Stimulated activated CD4-positive, alpha-beta T cell treated with anti-CD3 and anti-CD28 coated beads, Interleukin-4, amount 100 ng/mL, for 24 hours (primary cell): Measurements from ENCODE around the gene MITF.

Source experiments
- DNase-seq: peaks from one replicate; pipeline ENCODE4 v3.0.0-alpha.2; 2020

Gene MITF

DNA sequence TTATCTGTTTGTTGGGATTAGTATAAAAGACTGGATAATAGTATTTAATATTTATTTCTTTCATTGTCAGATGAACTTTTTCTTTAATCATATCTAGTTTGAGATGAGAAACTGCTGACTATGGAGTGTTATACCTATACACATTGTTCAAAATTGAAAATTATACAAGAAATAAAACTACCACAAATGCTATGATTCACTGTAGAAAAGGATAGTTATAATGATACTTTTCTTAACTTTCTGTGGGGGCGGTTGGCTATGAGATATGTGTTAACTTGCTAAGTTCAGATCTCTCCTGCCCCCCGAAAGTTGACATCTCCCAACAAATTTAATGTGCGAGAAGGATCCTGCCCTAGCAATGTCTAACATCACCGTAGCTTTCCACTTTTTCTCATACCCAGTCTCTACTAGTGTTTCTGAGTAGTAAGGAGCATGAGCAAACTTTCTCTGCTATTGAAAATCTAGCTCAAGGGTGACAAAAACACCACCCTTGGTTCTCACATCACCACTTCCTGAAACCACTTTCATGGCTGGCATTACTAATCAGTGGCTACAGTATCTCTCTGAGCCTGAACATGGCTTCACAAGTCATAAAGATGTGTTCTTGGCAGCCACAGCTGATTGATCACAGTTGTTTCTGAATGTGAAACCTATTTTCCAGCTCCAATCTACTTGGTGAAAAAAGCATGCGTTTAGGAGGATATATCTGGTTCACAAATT lies 244.4 kb downstream of the MITF start:
- DNase-seq: no peak

DNA sequence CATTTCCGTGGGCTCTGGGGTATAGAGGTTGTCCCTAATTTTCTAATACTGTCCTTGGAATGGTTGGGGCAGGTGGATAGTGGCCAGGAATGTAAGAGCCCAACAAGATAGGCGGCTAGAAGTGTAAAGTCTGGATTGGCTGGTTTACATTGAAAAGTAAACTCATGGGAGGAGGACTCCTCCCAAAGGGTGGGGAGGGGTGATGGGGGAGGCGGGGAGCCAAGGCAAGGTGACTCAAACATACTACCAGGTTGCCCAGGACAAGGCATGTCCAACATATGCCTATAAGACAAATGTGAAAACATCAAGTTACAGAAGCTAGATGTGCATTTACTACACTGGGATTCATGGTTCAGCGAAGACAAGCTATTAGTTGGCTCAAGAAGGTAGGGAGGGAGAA lies 246.0 kb downstream of the MITF start:
- DNase-seq: no peak

DNA sequence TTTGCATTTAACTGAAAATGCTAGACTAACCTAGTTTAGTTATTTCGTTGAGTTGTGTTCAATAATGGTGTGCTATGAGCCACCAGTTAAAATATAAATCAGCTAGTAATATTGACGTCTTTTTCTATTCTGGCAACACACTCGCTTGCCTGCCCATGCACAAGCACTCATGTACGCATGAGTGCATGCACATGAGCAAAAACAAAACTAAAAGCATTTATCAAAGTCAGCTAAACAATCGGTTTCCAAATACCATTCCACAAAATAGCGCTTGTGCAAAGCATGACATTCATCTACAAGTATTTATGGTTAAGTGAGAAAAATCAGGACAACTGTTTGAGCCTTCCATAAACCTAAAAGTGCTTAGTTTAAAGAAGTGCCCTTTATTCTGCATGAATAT lies 247.2 kb downstream of the MITF start:
- no peak for DNase-seq

DNA sequence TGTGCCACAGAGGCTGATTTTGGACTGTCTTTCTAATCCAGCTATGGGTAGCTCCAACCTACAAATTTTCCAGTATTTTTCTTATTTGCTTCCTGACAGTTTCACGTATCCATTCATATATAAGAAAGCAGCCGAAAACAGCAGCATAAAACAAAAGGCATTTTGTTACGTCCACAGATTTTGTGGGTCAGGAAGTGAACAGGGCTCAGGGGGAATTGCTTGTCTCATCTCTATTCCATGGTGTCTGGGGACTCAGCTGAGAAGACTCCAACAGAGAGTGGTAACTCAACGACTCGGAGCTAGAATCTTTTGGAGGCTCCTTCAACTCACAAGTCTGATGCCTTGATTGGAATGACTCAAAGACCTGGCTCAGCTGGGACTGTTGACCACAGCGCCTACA lies 248.6 kb downstream of the MITF start:
- no peak for DNase-seq

DNA sequence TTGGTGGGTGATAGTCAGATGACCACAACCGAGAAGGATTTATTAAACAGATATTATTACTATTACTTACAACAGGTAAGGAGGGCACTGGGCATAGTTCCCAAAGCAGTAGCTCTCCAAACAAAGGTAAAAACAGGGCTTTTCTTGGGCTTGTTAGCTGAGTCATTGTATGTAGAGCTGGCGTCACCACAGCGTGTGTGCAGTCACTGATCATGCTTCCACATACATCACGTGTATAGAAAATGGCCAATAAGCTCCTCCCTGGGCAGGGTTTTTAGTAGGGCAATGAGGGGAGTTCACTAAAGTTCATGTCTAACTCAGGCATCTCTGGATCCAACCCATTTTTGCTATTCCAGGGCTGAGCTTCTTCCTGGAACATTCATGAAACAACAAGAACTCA lies 254.5 kb downstream of the MITF start:
- DNase-seq: no peak

DNA sequence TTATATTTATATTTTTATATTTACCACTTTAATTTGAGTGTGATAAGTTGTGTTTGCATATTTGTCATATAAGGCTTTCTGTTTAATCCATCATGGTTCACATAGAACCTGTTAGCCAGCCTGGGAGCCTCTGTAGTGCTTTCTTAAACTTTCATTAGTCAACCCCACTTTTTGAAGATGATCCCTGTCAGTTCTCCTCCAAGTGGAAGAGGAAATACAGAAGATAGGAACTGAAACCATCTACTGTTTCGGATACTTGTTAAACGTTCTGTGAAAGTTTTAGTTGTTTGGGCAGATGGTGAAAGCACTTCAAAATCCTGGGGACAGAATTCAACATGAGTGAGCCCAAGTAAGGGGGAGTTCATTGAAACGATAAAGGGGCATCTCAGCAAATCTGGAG lies 255.7 kb downstream of the MITF start:
- DNase-seq: no peak

DNA sequence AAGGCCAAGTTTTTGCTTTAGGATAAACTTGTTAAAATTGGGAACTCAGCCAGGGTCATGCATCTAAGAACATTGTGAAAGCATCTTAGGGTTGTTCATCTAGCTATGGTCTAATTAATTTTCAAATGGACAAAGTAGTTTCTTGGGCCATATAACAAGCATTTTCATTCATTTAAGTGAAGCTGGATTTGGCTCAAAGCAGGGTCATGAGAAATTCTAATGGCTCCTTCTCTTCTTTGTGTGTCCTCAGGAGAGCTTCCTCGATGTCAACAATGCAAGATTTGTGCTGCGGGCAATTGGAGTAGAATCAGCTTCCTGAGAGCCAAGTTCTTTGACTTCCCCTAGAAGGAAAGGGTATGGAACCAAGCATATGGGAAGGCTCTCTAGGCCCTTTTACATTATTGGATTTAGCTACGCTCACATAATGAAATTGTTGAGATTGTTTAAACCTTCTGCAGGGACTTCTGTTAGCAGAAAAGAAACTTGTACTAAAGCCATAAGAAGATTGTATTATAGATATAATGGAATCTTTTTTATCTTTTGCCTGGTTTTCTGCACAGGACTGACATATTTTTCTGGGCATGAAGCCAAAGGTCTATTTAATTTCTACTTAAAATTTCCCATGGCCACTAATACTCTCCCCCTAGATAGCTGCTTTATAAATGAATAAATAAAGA lies 258.5 kb downstream of the MITF start:
- no peak for DNase-seq

DNA sequence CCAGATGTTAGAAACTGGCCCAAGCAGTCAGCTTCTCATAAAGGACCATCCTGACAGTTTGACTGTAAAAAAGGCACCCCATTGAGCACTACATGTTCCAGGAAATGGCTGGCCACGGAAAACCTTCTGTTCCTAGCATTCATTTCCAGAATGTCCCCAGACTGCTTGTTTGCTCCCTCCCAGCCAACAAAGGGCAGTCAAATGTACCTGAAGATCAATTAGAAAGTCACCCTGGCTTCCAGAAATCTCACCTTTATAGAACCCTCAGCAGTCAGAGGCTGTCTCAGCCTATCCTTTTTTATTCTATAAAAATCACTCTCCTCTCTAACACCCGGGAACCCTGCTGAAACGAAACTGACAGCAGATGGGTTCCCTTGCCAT lies 259.5 kb downstream of the MITF start:
- no peak for DNase-seq

DNA sequence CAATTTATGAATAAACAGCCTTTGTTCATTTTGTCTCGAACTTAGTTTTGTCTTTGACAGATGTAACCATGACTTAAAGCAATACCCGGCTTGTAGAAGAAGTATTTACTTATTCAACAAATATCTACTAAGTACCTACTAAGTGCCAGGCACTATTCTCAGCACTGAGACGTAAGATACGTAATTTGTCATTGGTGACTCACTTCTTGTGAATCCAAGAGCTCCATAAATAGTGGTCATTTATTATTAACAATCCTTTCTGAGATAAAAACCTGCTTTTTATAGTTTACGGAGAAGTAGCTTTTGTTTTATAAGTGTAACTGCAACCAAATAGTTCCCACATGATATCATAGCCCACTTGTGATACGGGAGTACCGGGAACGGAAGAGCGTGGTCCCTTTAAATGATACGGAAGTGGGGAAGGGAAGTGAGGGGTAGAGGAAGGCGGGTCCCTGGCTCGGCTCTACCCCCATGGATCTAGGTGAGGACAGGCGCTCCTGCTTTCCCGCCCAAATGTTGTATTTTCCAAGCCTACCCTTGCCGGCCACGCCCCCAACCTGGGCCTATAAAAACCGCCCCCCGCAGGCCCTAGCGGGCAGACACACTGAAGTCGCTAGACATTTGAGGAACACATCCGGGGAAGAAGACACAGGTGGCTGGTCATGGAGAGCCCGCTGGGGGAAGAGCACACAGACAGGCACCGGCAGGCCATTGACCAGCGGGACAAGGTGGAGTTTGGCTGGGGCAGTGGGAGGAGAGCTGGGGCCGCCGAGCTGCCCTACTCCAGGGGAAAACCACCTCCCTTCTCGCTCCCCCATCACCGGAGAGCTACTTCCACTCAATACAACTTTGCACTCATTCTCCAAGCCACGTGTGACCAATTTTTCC lies 260.1 kb downstream of the MITF start, which contains the start of gene SAMMSON:
Gene SAMMSON, plus strand, starts transcription at position 594 of the 888 bp plus-strand sequence.
- no peak for DNase-seq

DNA sequence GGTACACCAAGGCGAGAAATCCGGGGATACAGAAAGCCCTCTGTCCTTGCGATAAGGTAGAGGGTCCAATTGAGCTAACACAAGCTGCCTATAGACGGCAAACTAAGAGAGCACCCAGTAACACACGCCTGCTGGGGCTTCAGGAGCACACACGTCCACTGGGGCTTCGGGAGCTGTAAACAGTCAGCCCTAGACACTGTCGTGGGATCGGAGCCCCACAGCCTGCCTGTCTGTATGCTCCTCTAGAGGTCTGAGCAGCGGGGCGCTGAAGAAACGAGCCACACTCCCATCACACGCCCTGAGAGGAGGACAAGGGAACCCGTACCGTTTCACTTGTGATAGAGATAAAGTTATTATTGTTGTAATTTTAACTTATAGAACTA lies 260.8 kb downstream of the MITF start:
- no peak for DNase-seq

DNA sequence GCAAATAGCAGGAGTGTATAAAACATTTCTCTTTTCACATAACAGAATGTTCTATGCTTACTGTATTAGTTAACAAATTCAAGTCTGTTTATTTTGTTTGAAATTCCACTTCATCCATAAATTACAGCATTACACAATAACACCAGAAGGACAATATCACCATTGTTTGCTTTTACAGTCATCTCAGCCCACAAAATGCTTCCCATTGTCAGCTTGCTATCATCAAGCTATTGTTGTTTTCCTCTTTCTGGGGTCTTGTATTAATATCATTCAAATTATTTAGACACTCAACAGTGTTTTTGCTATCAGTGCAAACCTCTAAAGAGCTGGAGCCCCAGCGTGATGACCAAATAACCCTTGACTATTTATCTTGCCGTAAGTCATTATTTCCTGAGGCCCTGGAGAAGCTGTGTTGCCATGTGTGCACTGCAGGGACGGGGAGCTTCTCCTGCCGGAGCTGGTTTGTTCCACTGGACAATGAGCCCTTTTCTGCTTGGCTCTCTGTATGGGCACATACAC lies 261.4 kb downstream of the MITF start:
- no peak for DNase-seq

DNA sequence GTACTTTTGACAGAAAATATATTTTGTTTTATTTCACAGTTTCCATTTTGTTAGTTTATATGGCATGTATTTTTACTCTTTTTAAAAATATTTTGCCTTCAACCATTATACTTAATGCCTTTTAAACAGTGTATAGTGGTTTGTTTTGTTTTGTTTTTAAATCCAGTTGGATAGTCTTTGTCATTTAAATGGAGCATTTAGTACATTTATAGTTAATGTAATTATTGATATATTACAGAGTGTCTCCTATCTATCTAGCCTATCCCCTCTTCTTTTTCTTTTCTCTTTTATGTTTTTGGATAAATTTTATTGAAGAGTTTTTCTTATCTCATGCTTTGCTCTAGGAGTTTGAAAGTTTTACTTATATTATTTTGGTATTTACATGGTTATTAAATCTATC lies 263.9 kb downstream of the MITF start:
- DNase-seq: no peak

DNA sequence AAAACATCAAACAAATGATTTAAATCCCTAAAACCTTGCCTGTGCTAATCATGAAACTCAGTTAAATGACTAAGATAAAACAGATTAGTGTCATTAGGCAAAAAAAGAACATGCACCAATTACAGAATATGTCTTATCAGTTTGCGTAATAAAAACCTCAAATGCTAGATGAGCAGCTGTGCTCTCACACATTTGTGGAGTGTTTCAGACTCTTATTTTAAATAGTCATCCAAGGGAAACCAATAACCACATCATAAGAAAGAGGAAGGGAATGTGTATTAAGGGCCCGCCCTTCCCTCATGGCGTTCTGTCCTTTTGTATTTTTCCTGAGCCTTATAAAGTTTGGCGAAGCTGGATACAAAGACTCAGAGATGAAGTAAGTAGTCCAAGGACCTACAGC lies 266.8 kb downstream of the MITF start:
- no peak for DNase-seq

DNA sequence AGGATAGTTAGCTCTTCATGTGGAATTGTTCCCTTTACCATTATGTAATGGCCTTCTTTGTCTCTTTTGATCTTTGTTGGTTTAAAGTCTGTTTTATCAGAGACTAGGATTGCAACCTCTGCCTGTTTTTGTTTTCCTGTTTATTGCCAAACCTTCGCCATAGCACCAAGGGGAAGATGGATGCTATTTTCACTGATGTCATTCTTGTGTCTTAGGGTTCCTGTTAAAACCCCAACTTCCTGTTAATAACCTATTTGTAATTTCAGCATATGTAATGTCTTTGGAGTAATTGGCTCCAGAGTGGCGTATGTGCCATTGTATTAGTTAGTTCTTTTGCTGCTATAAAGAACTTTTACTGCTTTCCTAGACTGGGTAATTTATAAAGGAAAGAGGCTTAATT lies 271.1 kb downstream of the MITF start:
- no peak for DNase-seq

DNA sequence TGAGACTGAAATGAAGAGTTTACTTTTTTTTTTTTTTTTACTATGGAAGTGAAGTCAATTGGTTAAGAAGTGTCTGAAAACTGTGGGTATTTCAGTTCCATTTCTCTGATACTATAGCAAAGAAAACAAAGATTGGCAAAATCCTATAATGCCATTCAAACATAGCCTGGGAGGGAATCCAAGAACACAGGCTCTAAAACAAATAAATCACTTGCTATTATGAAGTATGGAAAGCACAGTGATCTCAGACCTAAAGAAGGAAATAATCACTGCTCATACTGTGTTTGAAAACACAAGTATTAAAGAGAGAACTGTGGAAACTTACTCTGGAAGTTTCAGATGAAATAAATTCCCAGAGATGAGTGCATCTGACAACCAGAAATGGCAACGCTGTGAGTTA lies 272.3 kb downstream of the MITF start:
- no peak for DNase-seq
